ENCODE results near the gene TIMM22.

- TF ChIP-seq POLR2A (IDR thresholded peaks at IDR 0.05; ENCODE audit: low read depth, low read length) (no peak), CTCF (IDR thresholded peaks at IDR 0.05; ENCODE audit: extremely low read depth in 1 of 2, insufficient read depth in 1 of 2, low read depth in 1 of 2, low read length in 2 of 2) (no peak), POLR2AphosphoS5 (IDR thresholded peaks at IDR 0.05; ENCODE audit: insufficient read depth, low read depth, low read length) (no peak), FOS (IDR thresholded peaks at IDR 0.05; ENCODE audit: borderline replicate concordance, insufficient read depth, low read length) (no peak), EZH2 (IDR thresholded peaks at IDR 0.05; ENCODE audit: borderline replicate concordance, low read depth, low read length, severe bottlenecking) (no peak), MAX (IDR thresholded peaks at IDR 0.05; ENCODE audit: insufficient read depth, insufficient read length) (no peak), JUN (IDR thresholded peaks at IDR 0.05; ENCODE audit: borderline replicate concordance, insufficient read depth, insufficient read length, low read depth) (no peak), MYC (IDR thresholded peaks at IDR 0.05; ENCODE audit: low read depth, low read length) (no peak)
Observed at GRCh38 chr17:1010086-1010450, 13.1 kb downstream of the TIMM22 start.
